Nephron progenitor cell (in vitro differentiated cells): ENCODE results near the gene COL20A1.

ENCODE experiments used
- DNase-seq: peaks from one replicate; pipeline ENCODE4 v3.0.0; 2021
- H3K27ac Mint-ChIP-seq: 2 replicates; pipeline ENCODE4 v1.8.0; 2021; ENCODE audit warnings: mild to moderate bottlenecking, moderate library complexity, mixed read lengths
- H3K27me3 Mint-ChIP-seq: 2 replicates; pipeline ENCODE4 v1.8.0; 2021; ENCODE audit warnings: mild to moderate bottlenecking, low read depth, mixed read lengths; ENCODE audit not compliant: poor library complexity
- H3K36me3 Mint-ChIP-seq: 2 replicates; pipeline ENCODE4 v1.8.0; 2021; ENCODE audit warnings: low read depth, mixed read lengths
- H3K4me1 Mint-ChIP-seq: 2 replicates; pipeline ENCODE4 v1.8.0; 2021; ENCODE audit warnings: mixed read lengths
- H3K4me3 Mint-ChIP-seq: 2 replicates; pipeline ENCODE4 v1.8.0; 2021; ENCODE audit warnings: mild to moderate bottlenecking, moderate library complexity, mixed read lengths
- H3K9me3 Mint-ChIP-seq: 2 replicates; pipeline ENCODE4 v1.8.0; 2021; ENCODE audit warnings: mild to moderate bottlenecking, moderate library complexity, mixed read lengths
- CTCF ChIP-seq: fragments of 200-600 bp; sonication (generic); IDR thresholded peaks from 2 replicates; pipeline ENCODE4 v1.5.0; 2021; ENCODE audit warnings: antibody characterized with exemption

The COL20A1 gene

GRCh38 chr20:63318391-63319163 is 25.6 kb downstream of the COL20A1 start:
- no peak for TF ChIP-seq CTCF
- no peaks in the 10 kb centered on the region for H3K36me3 Mint-ChIP-seq
- no peak overlapping the region for H3K4me3 Mint-ChIP-seq
- no peak overlapping the region for H3K27ac Mint-ChIP-seq
- no peak for DNase-seq
- H3K9me3 Mint-ChIP-seq, result no peaks in the 10 kb centered on the region
- H3K27me3 Mint-ChIP-seq, result peaks cover 17% of the 10 kb centered on the region
- H3K4me1 Mint-ChIP-seq, result peaks cover 22% of the 10 kb centered on the region

- Mint-ChIP-seq H3K4me1 (peaks cover 25% of the 10 kb centered on the region), H3K27ac (no peak overlapping the region), H3K27me3 (peaks cover 26% of the 10 kb centered on the region), H3K4me3 (no peak overlapping the region), H3K9me3 (no peaks in the 10 kb centered on the region), H3K36me3 (no peaks in the 10 kb centered on the region)
- no peak for DNase-seq
- TF ChIP-seq CTCF, result no peak
These were observed 26.4 kb downstream of the COL20A1 start for GRCh38 chr20:63319164-63320040.

GRCh38 chr20:63320041-63320511 is 27.1 kb downstream of the COL20A1 start:
- no peak for DNase-seq
- H3K27ac Mint-ChIP-seq, result no peak overlapping the region
- no peaks in the 10 kb centered on the region for H3K9me3 Mint-ChIP-seq
- peaks cover 30% of the 10 kb centered on the region for H3K27me3 Mint-ChIP-seq
- no peak overlapping the region for H3K4me3 Mint-ChIP-seq
- no peak for TF ChIP-seq CTCF
- no peaks in the 10 kb centered on the region for H3K36me3 Mint-ChIP-seq
- H3K4me1 Mint-ChIP-seq, result peaks cover 25% of the 10 kb centered on the region

- no peak overlapping the region for H3K4me3 Mint-ChIP-seq
- no peak for DNase-seq
- peaks cover 19% of the 10 kb centered on the region for H3K4me1 Mint-ChIP-seq
- H3K27me3 Mint-ChIP-seq, result peaks cover 30% of the 10 kb centered on the region
- H3K36me3 Mint-ChIP-seq, result no peaks in the 10 kb centered on the region
- TF ChIP-seq CTCF, result no peak
- H3K9me3 Mint-ChIP-seq, result no peaks in the 10 kb centered on the region
- no peak overlapping the region for H3K27ac Mint-ChIP-seq
These were observed 27.7 kb downstream of the COL20A1 start for GRCh38 chr20:63320616-63321147.

GRCh38 chr20:63321148-63321831 is 28.3 kb downstream of the COL20A1 start:
- peaks cover 17% of the 10 kb centered on the region for H3K4me1 Mint-ChIP-seq
- no peak for TF ChIP-seq CTCF
- H3K4me3 Mint-ChIP-seq, result no peak overlapping the region
- no peaks in the 10 kb centered on the region for H3K36me3 Mint-ChIP-seq
- no peaks in the 10 kb centered on the region for H3K9me3 Mint-ChIP-seq
- peaks cover 30% of the 10 kb centered on the region for H3K27me3 Mint-ChIP-seq
- DNase-seq, result no peak
- no peak overlapping the region for H3K27ac Mint-ChIP-seq
